ENCODE results near the gene ATP11A.

ATP11A gene

DNA sequence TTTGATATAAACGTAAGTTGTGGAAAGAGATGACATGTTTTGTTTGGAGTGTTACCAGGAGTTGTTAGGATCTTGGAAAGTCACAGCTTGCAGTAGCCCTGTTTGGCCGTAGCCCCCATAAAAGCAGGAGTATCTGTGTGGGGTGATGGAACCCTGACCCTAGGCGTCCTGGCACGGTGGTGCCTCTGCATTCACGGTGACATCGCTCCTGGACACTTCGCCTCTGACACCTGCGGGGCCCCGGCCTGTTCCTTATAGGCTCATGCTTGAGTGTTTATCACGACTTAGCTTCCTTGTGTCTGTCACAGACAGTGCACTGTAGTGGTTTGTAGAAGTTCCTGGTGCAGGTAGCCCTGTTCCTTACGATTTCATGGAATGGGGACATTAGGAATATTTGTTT is 74.2 kb downstream of the ATP11A start:
- no peak for DNase-seq

DNA sequence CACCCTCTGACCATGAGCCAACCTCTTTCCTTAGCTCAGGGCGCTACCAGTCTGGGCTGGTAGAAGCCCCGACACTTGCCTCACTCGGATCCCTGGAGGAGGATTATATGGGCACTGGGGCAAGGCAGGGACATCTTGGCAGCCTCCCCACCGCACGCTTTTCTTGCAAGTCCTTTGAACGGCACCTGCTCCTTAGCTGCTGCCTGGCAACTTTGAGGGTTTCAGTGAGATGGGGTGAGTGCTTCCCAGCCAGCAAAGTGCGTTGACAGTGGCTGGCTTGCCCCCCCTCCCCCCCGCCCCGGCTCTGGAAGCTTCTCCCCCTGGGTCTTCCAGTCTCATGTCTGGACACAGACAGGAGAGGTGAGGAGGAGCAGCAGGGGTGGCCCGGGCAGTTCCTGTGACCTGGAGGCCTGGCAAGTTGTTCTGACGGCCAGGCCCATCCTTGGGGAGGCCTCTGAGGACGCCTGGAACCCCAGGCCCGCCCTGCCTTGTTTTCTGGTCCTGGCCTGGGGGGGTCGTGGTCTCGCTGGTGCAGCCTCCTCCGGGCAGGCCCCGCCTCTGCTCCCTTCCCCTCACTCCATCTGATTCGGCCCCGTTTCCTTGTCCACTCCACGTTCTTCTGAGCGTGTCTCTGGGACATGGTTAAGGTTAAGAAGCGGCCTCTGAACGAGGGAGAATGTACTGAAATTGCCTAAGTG is 75.2 kb downstream of the ATP11A start:
- no peak for DNase-seq

DNA sequence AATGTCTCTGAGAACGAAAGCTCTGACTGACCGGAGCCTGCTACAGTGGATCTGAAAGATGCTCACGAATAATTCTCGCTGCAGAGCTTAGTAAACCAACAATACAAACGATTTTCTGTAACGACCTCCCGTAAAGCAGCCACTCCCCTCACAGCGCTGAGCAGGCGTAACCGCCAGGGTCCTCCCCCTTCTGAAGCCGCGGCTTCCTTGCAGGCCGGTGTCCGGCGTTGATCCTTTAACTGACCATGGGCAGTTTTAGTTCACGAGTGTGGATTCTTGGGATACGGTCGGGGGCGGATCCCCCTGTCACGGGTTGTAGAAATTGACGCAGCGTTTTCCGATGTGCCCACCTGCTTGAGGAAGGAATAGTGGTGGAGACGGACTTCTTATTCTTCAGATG is 75.9 kb downstream of the ATP11A start:
- DNase-seq, result no peak

DNA sequence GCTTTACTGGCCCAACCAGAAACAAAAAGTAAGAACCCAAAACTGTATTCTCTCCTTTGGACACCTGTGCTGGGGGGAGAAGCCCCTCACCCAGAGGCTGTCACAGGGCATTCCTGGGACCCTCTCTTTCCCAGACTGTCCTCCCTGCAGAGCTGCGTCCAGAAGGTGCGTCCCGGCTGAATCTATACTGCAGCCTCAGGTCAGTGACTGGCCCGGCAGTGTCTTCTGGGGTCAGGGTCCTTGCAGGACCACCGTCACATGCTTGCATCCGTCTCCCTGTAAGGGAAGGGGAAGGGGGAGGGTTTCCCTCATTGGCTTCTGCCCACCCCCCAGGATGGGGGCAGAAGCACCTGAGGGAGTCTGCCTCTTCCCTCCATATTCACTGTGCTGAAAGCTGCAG is 76.5 kb downstream of the ATP11A start:
- DNase-seq, result no peak

DNA sequence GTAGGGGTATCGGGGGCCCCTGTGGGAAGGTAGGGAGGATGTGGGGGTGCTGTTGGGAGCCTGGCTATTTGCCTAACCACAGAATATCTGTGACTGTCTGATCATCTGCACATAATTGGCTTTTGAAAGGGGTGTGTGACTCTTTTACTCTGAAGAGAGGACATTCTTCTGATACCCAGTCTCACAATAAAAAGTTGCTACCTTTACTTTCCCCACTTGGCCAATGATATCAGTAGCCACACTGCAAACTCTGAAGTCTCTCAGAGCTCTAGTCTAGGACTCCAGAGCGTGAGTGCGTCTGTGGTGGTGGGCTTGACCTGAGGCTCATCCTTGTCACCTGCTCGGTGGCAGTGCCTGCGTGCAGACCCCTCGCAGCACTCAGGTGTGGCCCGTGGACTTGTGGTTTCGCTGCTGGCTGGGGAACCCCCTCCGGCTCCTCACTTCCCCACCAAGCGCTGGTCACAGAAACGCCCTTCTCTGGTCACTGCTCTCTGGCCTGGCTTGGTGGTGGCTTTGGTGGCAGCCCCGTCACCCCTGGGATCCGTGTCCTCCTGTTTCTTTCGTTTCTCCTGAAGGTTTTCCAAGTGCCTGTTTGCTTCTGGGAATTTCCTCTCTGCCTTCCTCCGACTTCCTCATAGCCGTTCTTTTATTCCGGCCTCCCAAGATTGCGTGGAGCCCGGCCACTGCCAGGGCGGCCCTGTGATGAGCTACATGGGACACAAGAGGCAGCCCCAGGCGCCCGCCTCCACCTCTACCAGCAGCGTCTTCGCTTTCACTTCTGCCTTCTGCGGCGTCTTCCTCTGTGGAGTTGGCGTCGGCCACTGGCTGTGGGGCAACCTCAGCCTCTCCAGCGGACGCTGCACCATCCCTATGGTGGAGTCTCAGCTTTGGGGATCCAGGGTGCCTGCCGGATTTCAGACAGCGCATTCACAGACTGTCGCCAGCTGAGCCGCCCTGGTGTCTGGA is 78.0 kb downstream of the ATP11A start:
- no peak for DNase-seq

DNA sequence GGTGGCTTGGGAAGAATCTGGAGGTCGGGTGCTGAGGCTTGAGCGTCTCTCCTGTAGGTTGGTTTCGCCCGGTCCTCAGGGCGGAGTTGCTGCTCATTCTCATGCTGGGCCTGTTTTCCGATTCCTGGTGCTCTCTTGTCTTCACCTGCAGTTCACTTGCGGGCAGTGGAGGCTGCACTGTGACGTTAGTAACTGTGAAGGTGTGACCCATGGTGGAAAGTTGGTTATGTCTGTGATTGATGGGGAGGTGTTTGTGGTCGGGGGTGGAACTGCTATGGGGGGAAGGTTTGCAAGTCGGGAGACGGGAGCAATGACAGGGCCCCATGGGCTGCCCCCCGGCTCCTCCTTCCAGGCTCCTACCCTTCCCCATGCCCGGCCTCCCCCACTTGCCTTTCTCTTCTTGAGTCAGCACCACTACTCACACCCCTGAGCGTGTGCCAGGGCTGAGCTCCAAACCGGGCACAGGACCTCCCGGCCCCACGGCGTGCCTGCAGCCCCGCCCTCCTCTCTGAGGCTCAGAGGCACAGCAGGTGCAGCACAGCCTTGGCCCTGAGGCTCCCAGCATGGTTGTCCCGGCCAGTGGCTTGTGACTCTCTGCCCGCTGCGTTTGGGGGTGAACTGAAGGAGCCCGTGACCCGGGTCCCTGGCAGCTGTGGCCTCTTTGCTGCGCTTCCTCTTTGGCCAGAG is 79.1 kb downstream of the ATP11A start:
- DNase-seq, result no peak

DNA sequence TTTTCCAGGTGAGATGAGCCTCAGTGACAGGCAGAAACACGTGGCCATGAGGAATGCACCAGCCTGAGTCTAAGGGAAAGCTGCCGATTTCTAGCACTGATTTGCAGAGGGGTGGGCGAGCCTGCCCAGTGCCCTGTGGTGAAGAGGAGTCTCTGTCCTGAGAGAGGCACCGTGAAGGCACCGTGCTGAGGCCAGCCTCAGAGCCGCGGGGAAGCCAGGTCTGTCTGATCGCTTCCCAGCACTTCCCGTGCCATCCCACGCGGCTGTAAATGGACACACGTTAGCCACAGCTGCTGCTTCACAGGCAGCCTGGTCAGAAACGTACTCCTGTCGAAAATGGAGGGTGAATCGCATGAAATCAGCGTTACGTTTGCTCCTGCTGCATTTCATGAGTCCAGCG is 79.8 kb downstream of the ATP11A start:
- DNase-seq, result no peak

DNA sequence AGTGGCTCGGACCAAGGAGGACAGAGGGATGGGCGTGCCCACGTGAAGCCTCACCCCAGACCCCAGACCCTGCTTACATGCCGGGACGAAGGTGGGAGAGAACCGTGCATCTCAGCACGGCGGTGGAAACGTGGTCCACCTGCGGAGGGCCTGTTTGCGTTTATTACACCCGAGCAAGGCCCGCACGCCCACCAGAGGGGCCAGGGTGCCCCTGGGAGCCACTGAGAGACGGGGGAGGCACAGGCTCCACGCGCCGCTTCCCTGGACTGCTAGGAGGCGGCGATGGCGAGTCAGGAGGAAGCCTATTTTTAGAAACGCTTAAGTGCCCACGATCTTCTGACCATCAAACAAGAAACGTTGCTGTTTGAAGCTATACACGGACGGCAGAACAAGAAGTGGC is 80.7 kb downstream of the ATP11A start:
- no peak for DNase-seq

DNA sequence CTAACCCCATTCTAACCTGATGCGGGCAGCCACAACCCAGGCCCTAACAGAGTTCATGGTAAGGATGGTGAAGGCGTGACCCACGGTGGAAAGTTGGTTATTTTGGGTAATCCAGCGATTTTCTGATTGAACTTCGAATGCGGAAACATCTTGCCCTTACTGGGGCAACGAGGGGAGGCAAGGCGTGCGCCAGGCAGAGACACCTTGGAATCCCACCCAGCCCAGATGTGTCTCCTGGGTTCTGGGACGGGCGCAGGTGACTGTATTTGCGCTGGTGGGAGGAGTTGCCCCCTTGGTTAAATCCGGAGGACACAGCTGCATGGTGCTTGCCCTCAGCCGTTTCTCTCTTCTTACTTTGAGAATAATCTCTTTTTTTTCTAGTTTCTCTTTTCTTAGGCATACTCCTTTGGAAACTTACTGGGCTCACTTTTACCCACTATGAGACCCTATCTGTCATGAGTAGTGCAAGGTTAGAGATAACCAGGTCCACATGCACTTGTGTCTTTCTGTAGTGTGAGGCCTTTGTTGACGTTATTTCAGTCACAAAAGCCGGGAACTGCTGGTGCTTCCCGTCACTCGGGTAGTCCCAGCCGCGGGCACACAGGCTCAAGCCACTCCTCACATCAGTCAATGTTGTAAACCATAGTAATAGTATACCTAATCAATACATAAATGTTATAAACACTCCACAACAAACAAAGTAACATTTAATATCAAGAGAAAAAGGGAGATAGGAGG is 81.5 kb downstream of the ATP11A start:
- DNase-seq, result no peak

DNA sequence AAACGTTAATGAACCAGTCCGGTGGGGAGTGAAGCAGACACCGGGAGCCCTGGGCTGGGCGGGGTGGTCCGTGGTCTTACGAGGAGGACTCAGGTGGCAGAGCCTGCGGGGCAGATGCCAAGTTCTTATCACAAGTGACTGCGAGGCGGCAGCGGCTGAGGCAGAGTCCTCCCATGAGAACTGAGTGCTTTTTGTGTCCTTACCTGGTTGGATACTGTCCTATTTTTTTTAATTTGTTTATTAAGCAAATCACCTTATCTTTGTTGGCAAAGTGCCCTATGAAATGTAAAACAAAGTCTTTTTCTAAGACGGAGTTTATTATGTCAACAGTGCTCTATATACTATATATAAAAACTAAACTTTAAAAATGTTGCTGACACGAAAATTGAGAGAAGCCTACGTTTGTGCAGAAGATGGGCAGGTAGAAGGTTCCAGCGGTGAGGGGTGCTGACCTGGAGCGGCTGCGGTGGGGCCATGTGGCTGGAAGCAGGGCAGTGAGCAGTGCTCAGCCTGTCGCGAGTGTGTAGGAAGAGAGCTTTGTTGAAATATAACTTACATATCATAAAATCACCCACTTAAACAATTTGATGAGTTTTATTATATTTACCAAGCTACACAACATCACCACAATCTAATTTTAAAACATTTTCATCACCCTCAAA is 82.2 kb downstream of the ATP11A start:
- DNase-seq, result no peak

DNA sequence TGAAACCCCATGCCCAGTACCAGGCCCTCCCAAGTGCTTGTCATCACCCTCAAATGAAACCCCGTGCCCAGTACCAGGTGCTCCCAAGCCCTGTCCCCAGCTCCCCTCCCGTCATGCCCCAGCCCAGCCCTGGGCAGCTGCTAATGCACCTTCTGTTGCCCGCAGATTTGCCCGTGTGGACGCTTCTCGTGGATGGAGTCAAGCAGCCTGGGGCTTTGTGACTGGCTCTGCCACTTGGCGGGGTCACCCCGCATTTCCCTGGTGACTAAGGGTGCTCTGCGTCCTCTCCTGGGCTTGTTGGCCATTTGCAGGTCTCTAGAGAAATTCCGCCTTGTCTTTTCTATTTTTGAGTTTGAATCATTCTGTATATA is 82.7 kb downstream of the ATP11A start:
- no peak for DNase-seq

DNA sequence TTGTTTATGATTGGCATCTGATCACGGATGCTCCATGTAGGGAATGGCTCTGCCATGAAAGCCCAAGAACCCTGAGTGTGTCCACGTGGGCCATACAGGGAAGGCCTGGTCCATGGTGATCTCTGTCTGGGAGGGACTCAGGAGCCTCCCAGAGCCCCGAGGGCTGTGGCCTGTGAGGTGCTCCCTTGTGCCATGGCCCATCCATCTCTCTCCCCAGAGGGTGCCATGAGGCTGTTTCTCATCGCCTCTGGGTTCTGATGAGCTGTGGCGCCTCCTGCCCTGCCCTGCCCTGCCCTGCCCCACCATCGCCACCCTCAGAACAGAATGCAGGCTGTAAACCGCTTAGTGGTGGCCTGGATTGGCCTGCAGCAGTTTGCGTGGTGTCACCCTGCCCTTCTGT is 83.1 kb downstream of the ATP11A start:
- DNase-seq, result no peak

DNA sequence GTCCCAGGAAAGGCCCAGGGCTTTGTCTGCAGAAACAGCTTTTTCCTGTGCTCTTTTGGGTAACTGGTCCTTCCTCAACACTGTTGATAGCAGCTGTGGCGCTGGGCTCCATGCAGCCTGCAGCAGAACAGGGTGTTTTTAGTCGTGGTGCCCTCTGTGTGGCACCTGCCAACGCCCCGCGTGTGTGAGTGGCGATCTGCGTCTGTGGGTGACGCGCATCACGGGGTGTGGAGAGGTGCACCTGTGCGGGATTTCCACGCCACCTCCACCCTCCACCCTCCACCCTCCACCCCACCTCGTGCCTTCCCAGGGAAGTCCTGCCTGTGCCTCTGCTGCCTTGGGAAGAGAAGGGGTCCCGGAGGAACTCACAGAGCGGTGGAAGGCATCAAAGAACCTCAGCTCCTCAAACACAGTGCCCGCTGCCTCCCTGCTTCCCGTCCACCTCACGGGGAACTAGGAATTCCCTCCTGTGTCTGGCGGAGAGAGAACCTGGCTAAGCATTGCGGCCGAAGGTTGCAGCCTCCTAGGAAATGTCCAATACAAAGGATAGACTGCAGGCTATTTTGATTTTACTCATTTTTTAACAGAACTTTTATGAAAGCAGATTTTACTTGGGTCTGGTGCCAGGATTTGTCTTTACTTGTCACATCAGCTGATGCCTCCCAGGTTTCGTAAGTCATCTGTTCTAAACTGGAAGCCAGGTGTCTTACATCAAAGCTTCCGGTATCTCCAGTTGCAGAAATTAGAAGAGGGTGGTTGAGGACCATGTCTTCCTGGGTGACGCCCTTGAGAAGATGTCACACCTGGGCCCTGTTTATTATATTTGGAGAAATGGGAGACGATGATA is 84.0 kb downstream of the ATP11A start:
- no peak for DNase-seq

DNA sequence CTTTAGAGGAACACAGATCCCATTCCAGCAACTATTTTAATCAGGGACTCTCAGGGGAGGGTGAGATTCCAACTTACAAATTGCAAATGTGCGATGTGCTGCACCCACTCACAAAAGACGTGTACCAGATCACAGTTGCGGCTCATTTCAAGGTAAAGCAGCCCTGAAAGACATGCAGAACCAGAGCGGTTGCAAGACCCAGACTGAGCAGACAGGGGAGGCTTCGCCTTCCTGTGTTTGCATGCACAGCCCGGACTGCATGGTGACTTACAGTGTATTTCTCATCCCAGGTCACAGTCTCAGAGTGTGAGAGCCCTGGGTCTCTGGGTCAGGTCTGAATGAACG is 84.6 kb downstream of the ATP11A start:
- DNase-seq, result no peak

DNA sequence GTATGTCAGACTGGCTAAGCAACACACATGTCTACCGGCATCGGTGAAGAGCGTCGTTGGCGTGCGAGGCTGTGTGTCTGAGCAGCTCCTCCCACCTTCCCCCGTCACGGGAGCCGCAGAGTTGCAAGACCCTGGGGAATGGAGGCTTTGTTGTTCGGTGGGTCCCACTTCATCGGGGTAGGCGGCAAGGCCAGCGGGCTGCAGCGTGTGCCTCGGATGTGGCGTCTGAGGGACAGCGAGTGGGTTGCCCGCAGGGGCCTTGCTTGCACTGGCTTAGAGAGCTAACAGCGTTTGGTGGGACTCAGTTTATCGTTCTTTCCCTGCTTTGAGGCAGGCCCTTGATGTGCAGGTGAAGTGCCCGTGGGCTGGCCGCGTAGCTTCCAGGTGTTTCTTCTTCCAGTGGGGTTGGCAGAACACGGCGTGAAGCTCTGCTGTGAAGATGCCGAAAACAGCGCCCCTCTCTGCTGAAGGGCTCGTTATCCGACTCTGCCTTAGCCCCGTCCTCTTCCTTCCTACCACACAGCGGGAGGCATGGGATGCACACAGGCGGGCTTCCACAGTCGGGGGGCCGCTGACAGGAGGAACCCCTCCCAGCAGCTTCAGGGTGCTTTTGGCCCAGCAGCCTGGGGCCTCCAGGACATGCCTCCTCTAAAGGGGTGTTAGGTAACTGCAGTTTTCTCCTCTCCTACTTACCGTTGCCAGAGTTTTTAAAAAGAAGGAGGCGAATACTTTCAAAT is 85.2 kb downstream of the ATP11A start:
- DNase-seq, result no peak

DNA sequence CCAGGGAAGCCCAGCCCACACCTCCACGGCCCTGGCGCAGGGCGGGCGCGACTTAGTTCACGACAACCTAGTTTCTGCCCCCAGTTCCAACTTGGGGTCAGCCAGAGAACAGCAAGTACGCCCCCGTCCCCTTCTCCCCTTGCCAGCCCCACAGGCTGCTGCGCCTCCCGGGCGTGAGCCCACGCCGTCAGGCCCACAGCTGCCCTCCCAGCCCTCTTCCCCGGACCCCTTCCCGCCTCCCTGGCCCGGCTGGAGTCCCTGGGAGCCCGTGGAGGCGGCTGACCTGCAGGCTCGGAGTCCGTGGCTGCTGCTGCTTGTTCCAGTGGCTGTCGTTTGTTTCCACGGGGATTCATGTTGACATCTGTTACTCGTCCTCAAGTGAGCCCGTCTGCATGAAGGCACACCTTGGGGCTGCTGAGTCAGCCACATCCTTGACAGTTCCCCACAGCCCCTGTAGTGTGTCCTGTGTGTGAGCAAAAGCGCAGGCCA is 86.0 kb downstream of the ATP11A start:
- DNase-seq, result no peak

DNA sequence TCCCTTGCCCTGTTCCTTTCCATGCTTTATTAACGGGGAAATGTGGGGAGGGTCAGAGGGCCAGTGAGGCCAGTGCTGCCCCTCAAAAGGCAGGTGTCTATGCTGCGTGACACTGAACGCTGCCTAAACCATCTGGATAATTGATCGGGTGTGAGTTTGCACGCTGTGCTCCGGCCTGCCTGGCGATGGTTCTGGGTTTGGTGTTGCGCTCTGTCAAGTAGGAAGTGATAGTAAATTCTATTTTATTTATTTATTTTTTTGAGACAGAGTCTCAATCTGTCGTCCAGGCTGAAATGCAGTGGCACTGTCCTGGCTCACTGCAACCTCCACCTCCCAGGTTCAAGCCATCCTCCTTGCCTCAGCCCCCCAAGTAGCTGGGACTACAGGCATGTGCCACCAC is 86.5 kb downstream of the ATP11A start:
- no peak for DNase-seq

DNA sequence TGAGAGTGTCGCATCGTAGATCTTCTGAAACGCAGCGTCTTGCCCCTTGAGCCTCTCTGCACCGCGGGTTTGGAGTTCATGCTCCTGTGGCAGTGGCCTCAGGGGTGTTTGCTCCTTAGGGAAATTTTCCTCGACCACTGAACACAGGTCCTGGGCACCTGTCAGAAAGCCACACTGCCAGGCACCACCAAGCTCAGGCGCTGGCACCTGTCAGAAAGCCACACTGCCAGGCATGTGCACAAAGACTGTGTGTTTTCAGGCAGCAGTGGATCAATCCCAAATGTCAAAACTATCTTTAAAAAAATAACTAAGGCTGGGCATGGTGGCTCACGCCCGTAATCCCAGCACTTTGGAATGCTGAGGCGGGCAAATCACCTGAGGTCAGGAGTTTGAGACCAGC is 87.1 kb downstream of the ATP11A start:
- no peak for DNase-seq

DNA sequence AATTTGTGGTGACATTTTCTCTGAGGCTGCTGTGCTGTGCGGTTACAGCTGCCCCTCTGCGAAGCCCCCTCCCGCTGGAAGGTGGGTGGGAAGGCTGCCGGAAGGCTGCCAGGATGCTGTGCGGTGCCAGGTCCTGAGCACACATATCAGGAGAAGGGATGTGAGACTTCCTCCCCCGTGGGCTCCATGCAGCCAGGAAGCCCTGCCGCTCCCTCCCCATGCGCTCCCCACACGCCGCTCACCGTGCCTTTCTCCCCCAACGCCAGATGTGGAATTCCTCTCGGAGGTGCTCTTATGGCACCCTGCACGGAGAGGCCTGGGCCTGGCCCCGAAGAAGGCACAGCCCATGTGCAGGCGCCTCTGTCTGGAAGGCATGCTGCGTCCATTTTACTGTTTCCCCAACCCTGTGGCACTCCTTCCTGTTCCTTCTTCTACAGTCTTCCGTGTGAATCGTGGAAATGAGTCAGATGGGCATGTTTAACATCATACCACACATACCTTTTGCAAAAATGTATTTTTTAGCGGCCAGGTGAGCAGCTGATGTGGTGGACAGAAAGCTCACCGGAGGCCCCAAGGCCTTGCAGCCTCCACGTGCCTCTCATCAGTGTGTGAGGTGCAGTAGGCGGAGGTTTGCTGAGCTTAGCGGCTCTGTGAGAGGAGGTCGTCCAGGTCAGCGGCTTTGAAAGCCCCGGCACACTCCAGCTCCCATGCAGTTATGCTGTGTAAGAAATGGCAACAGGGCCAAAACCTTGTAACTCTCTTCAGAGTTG is 88.0 kb downstream of the ATP11A start:
- DNase-seq, result no peak

Measured in activated CD4-positive, alpha-beta T cell treated with anti-CD3 and anti-CD28 coated beads, Interleukin-2, amount 50 U/mL, for 4 hours (primary cell).